Measurements from ENCODE around the gene DDX43. TPM values are rescaled to one million over a fixed set of nuclear protein-coding genes. Genes with fewer than 3 reads are reported as not detected.

Gene DDX43
- total and polyA plus RNA-seq, 4 donors, result 0.13 to 0.75 (median 0.22) TPM

DNA sequence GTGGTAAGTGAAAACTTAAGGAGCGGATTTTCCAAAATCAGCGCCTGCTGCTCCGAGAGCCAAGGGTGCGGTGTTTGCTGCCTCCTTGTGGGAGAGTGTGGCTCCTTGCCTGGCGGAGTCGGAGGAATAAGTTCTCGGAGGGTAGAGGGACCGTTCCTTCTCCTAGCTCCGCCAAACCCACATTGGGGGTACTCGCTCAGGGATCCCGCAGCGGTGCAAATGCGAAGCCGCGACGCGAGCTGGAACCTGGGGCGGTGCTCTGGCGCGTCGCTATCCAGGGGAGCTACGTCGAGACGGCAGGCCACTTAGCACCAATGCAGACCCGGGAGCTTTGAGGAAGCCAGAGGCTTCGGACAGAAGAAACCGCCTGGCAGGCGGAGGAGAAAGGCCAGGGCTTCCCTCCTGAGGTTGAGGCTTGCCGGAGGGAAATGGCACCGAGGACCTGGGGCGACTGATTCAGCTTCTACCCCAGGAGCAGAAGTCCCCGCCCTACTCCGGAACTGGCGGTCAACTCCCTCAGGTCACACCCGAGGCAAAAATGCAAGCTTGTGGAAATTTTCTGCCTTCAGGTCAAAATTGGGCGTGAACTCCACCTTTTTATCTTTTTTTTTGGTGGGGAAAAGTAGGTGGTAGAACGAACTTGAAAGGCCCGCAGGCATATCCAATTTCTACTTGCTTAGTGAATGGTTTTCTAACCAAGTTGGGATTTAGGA is 5.7 kb upstream of the DDX43 start:
- peaks cover 2 to 11% (median 6%) of the 10 kb centered on the region in 4 donors for H3K4me1 ChIP-seq (ENCODE audit: control insufficient read depth in 4 of 4, insufficient read depth in 4 of 4, low read length in 3 of 4)
- H3K9ac ChIP-seq (ENCODE audit: low read depth in 1 of 2, low read length in 2 of 2), result peak overlapping the region in 1 of 2 donors; percentile 6
- WGBS, result 3% methylated on average over 38 of the region's 38 CpGs
- no peaks in the 10 kb centered on the region for H3K36me3 ChIP-seq (ENCODE audit: control insufficient read depth in 4 of 4, insufficient read depth in 3 of 4, low read depth in 1 of 4, low read length in 3 of 4)
- DNase-seq (ENCODE audit: low spot score), result peak; percentile 40
- TF ChIP-seq RAD21 (IDR thresholded peaks at IDR 0.05) (peak; percentile 40 to 64), REST (IDR thresholded peaks at IDR 0.05) (no peak), FOXA1 (IDR thresholded peaks at IDR 0.05) (no peak), GABPA (IDR thresholded peaks at IDR 0.05 in 1 of 2, conservative IDR thresholded peaks at IDR 0.05 in 1 of 2) (no peak)
- TF ChIP-seq, protein P1, sequence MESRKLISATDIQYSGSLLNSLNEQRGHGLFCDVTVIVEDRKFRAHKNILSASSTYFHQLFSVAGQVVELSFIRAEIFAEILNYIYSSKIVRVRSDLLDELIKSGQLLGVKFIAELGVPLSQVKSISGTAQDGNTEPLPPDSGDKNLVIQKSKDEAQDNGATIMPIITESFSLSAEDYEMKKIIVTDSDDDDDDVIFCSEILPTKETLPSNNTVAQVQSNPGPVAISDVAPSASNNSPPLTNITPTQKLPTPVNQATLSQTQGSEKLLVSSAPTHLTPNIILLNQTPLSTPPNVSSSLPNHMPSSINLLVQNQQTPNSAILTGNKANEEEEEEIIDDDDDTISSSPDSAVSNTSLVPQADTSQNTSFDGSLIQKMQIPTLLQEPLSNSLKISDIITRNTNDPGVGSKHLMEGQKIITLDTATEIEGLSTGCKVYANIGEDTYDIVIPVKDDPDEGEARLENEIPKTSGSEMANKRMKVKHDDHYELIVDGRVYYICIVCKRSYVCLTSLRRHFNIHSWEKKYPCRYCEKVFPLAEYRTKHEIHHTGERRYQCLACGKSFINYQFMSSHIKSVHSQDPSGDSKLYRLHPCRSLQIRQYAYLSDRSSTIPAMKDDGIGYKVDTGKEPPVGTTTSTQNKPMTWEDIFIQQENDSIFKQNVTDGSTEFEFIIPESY (IDR thresholded peaks at IDR 0.05), result no peak
- peak overlapping the region; percentile 44 to 56 (median 54) for H3K4me3 ChIP-seq (ENCODE audit: low read depth in 1 of 3, low read length in 3 of 3)
- H3K27me3 ChIP-seq (ENCODE audit: control insufficient read depth in 4 of 4, insufficient read depth in 4 of 4, low read length in 3 of 4), result no peaks in the 10 kb centered on the region
- H3K9me3 ChIP-seq (ENCODE audit: control insufficient read depth in 4 of 4, low read length in 3 of 4), result no peaks in the 10 kb centered on the region
- H3K27ac ChIP-seq (ENCODE audit: low read depth in 1 of 2, low read length in 2 of 2), result no peak overlapping the region

- H3K36me3 ChIP-seq (ENCODE audit: control insufficient read depth in 4 of 4, insufficient read depth in 3 of 4, low read depth in 1 of 4, low read length in 3 of 4), result no peaks in the 10 kb centered on the region
- no peaks in the 10 kb centered on the region for H3K27me3 ChIP-seq (ENCODE audit: control insufficient read depth in 4 of 4, insufficient read depth in 4 of 4, low read length in 3 of 4)
- no peak overlapping the region for H3K4me3 ChIP-seq (ENCODE audit: low read depth in 1 of 3, low read length in 3 of 3)
- peaks cover 0 to under 1% (median 0%) of the 10 kb centered on the region in 4 donors for H3K9me3 ChIP-seq (ENCODE audit: control insufficient read depth in 4 of 4, low read length in 3 of 4)
- TF ChIP-seq JUND (IDR thresholded peaks at IDR 0.05), result no peak
- TF ChIP-seq RXRA (IDR thresholded peaks at IDR 0.05), result no peak
- TF ChIP-seq YY1 (IDR thresholded peaks at IDR 0.05), result no peak
- no peak for TF ChIP-seq FOXA1 (IDR thresholded peaks at IDR 0.05)
- TF ChIP-seq TAF1 (conservative IDR thresholded peaks at IDR 0.05), result no peak
- TF ChIP-seq GABPA (IDR thresholded peaks at IDR 0.05 in 1 of 2, conservative IDR thresholded peaks at IDR 0.05 in 1 of 2), result no peak
- no peak for TF ChIP-seq REST (IDR thresholded peaks at IDR 0.05)
- no peak for TF ChIP-seq HNF4G (IDR thresholded peaks at IDR 0.05)
- TF ChIP-seq RAD21 (IDR thresholded peaks at IDR 0.05), result no peak
- TF ChIP-seq, protein P2, sequence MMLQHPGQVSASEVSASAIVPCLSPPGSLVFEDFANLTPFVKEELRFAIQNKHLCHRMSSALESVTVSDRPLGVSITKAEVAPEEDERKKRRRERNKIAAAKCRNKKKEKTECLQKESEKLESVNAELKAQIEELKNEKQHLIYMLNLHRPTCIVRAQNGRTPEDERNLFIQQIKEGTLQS (IDR thresholded peaks at IDR 0.05), result no peak
- TF ChIP-seq EGR1 (IDR thresholded peaks at IDR 0.05; ENCODE audit: low read depth in 2 of 2), result no peak
- TF ChIP-seq, protein P3, sequence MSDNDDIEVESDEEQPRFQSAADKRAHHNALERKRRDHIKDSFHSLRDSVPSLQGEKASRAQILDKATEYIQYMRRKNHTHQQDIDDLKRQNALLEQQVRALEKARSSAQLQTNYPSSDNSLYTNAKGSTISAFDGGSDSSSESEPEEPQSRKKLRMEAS (IDR thresholded peaks at IDR 0.05), result no peak
- no peak for TF ChIP-seq HNF4A (conservative IDR thresholded peaks at IDR 0.05)
- TF ChIP-seq FOXA2 (IDR thresholded peaks at IDR 0.05), result no peak
- TF ChIP-seq, protein P4, sequence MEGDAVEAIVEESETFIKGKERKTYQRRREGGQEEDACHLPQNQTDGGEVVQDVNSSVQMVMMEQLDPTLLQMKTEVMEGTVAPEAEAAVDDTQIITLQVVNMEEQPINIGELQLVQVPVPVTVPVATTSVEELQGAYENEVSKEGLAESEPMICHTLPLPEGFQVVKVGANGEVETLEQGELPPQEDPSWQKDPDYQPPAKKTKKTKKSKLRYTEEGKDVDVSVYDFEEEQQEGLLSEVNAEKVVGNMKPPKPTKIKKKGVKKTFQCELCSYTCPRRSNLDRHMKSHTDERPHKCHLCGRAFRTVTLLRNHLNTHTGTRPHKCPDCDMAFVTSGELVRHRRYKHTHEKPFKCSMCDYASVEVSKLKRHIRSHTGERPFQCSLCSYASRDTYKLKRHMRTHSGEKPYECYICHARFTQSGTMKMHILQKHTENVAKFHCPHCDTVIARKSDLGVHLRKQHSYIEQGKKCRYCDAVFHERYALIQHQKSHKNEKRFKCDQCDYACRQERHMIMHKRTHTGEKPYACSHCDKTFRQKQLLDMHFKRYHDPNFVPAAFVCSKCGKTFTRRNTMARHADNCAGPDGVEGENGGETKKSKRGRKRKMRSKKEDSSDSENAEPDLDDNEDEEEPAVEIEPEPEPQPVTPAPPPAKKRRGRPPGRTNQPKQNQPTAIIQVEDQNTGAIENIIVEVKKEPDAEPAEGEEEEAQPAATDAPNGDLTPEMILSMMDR (IDR thresholded peaks at IDR 0.05; ENCODE audit: low read depth, low read length, missing input control), result no peak
- peaks cover 2 to 11% (median 6%) of the 10 kb centered on the region in 4 donors for H3K4me1 ChIP-seq (ENCODE audit: control insufficient read depth in 4 of 4, insufficient read depth in 4 of 4, low read length in 3 of 4)
- no peak overlapping the region for H3K27ac ChIP-seq (ENCODE audit: low read depth in 1 of 2, low read length in 2 of 2)
- DNase-seq (ENCODE audit: low spot score), result no peak
- no peak overlapping the region for H3K9ac ChIP-seq (ENCODE audit: low read depth in 1 of 2, low read length in 2 of 2)
- 82% methylated on average over 10 of the region's 10 CpGs for WGBS
These were observed 4.8 kb upstream of the DDX43 start for GRCh38 chr6:73389854-73390253.

All from liver (tissue), 9 donors.